Measurements from ENCODE around the gene NUP62.
"Not testable (repeated sequence)": the region's sequence is repeated elsewhere in the genome, so short reads cannot be mapped to it uniquely, and the experiment has no call there.

Gene NUP62

GRCh38 chr19:49929121-49929610, at the start of gene NUP62, which contains the start of gene ATF5:
Gene NUP62 (minus strand): TSS chr19:49929504. CDS start chr19:49909807, 19,697 bp downstream.
Gene ATF5 (plus strand): TSS chr19:49929205. CDS start chr19:49930851, 1,646 bp downstream.
- ATAC-seq (peak; percentile 48), DNase-seq (peak; percentile 96)
- Mint-ChIP-seq H3K27ac (peak within 1 kb of the TSS; percentile 99), H3K9me3 (peaks cover 4% of the 10 kb centered on the region), H3K4me3 (peak within 1 kb of the TSS; percentile 99), H3K36me3 (ENCODE audit: low read depth) (peaks cover 65% of the 10 kb centered on the region), H3K27me3 (peaks cover 10% of the 10 kb centered on the region), H3K4me1 (peaks cover 78% of the 10 kb centered on the region)

GRCh38 chr19:49978324-49978723, 49.0 kb upstream of the NUP62 start:
- H3K27ac Mint-ChIP-seq = no peak overlapping the region

GRCh38 chr19:49977881-49978280, 48.6 kb upstream of the NUP62 start:
- Mint-ChIP-seq H3K4me3 (no peak overlapping the region), H3K4me1 (no peaks in the 10 kb centered on the region), H3K27ac (no peak overlapping the region), H3K27me3 (no peaks in the 10 kb centered on the region), H3K9me3 (no peaks in the 10 kb centered on the region), H3K36me3 (ENCODE audit: low read depth) (no peaks in the 10 kb centered on the region)
- ATAC-seq = no peak
- DNase-seq = no peak

More at GRCh38 chr19:49978324-49978723, 49.0 kb upstream of the NUP62 start:
- no peak overlapping the region for H3K4me3 Mint-ChIP-seq
- H3K27me3 Mint-ChIP-seq = no peaks in the 10 kb centered on the region
- H3K4me1 Mint-ChIP-seq = no peaks in the 10 kb centered on the region
- H3K9me3 Mint-ChIP-seq = no peaks in the 10 kb centered on the region
- no peaks in the 10 kb centered on the region for H3K36me3 Mint-ChIP-seq (ENCODE audit: low read depth)
- no peak for DNase-seq
- ATAC-seq = no peak

- H3K4me1 Mint-ChIP-seq = no peaks in the 10 kb centered on the region
- no peaks in the 10 kb centered on the region for H3K36me3 Mint-ChIP-seq (ENCODE audit: low read depth)
- no peaks in the 10 kb centered on the region for H3K9me3 Mint-ChIP-seq
- H3K27me3 Mint-ChIP-seq = no peaks in the 10 kb centered on the region
- DNase-seq (no peak), ATAC-seq (no peak)
- H3K27ac Mint-ChIP-seq = no peak overlapping the region
- H3K4me3 Mint-ChIP-seq = no peak overlapping the region
These were observed 47.8 kb upstream of the NUP62 start for GRCh38 chr19:49977076-49977475.

- H3K36me3 Mint-ChIP-seq (ENCODE audit: low read depth) = no peaks in the 10 kb centered on the region
- no peak for ATAC-seq
- no peak overlapping the region for H3K27ac Mint-ChIP-seq
- H3K4me3 Mint-ChIP-seq = no peak overlapping the region
- H3K9me3 Mint-ChIP-seq = no peaks in the 10 kb centered on the region
- no peaks in the 10 kb centered on the region for H3K27me3 Mint-ChIP-seq
- DNase-seq = no peak
- H3K4me1 Mint-ChIP-seq = no peaks in the 10 kb centered on the region
These were observed 47.2 kb upstream of the NUP62 start for GRCh38 chr19:49976496-49976895.

GRCh38 chr19:49975051-49975450, 45.7 kb upstream of the NUP62 start:
- Mint-ChIP-seq H3K4me3 (no peak overlapping the region), H3K4me1 (no peaks in the 10 kb centered on the region), H3K27me3 (no peaks in the 10 kb centered on the region), H3K36me3 (ENCODE audit: low read depth) (no peaks in the 10 kb centered on the region), H3K27ac (no peak overlapping the region), H3K9me3 (no peaks in the 10 kb centered on the region)
- DNase-seq (no peak), ATAC-seq (no peak)

GRCh38 chr19:49973987-49974386, 44.7 kb upstream of the NUP62 start:
- H3K9me3 Mint-ChIP-seq = no peaks in the 10 kb centered on the region
- H3K4me1 Mint-ChIP-seq = no peaks in the 10 kb centered on the region
- no peak overlapping the region for H3K4me3 Mint-ChIP-seq
- no peak overlapping the region for H3K27ac Mint-ChIP-seq
- peaks cover 3% of the 10 kb centered on the region for H3K27me3 Mint-ChIP-seq
- no peaks in the 10 kb centered on the region for H3K36me3 Mint-ChIP-seq (ENCODE audit: low read depth)
- DNase-seq (no peak), ATAC-seq (no peak)

GRCh38 chr19:49972841-49973240, 43.5 kb upstream of the NUP62 start:
- peaks cover 8% of the 10 kb centered on the region for H3K27me3 Mint-ChIP-seq
- no peak overlapping the region for H3K27ac Mint-ChIP-seq
- no peak overlapping the region for H3K4me3 Mint-ChIP-seq
- no peaks in the 10 kb centered on the region for H3K36me3 Mint-ChIP-seq (ENCODE audit: low read depth)
- DNase-seq (no peak), ATAC-seq (no peak)
- H3K4me1 Mint-ChIP-seq = no peaks in the 10 kb centered on the region
- no peaks in the 10 kb centered on the region for H3K9me3 Mint-ChIP-seq

- ATAC-seq = no peak
- no peaks in the 10 kb centered on the region for H3K9me3 Mint-ChIP-seq
- H3K36me3 Mint-ChIP-seq (ENCODE audit: low read depth) = no peaks in the 10 kb centered on the region
These were observed 42.7 kb upstream of the NUP62 start for GRCh38 chr19:49971991-49972411.

GRCh38 chr19:49969355-49969754, 40.1 kb upstream of the NUP62 start:
- H3K4me1 Mint-ChIP-seq; H3K36me3 Mint-ChIP-seq (ENCODE audit: low read depth); ATAC-seq; H3K27me3 Mint-ChIP-seq; H3K9me3 Mint-ChIP-seq; DNase-seq; H3K4me3 Mint-ChIP-seq; H3K27ac Mint-ChIP-seq: not testable (repeated sequence)

More at GRCh38 chr19:49971991-49972411, 42.7 kb upstream of the NUP62 start:
- Mint-ChIP-seq H3K4me3 (no peak overlapping the region), H3K27me3 (peaks cover 8% of the 10 kb centered on the region), H3K4me1 (no peaks in the 10 kb centered on the region), H3K27ac (no peak overlapping the region)
- no peak for DNase-seq

GRCh38 chr19:49968279-49968922, 39.1 kb upstream of the NUP62 start:
- ATAC-seq = no peak
- Mint-ChIP-seq H3K36me3 (ENCODE audit: low read depth) (no peaks in the 10 kb centered on the region), H3K27ac (no peak overlapping the region), H3K9me3 (peaks cover 2% of the 10 kb centered on the region), H3K4me3 (no peak overlapping the region), H3K27me3 (peaks cover 10% of the 10 kb centered on the region), H3K4me1 (no peaks in the 10 kb centered on the region)
- no peak for DNase-seq

- H3K9me3 Mint-ChIP-seq; H3K4me3 Mint-ChIP-seq; H3K4me1 Mint-ChIP-seq; ATAC-seq; DNase-seq; H3K27me3 Mint-ChIP-seq; H3K36me3 Mint-ChIP-seq (ENCODE audit: low read depth); H3K27ac Mint-ChIP-seq: not testable (repeated sequence)
These were observed 31.7 kb upstream of the NUP62 start, which contains the start of gene SIGLEC11 for GRCh38 chr19:49960980-49961379. Gene SIGLEC11 (minus strand): TSS chr19:49961172. CDS start chr19:49961081, 91 bp downstream.

- not testable (repeated sequence) for H3K9me3 Mint-ChIP-seq; H3K27me3 Mint-ChIP-seq; DNase-seq; H3K4me3 Mint-ChIP-seq; ATAC-seq; H3K4me1 Mint-ChIP-seq; H3K36me3 Mint-ChIP-seq (ENCODE audit: low read depth); H3K27ac Mint-ChIP-seq
These were observed 30.6 kb upstream of the NUP62 start for GRCh38 chr19:49959892-49960291.

- not testable (repeated sequence) for H3K36me3 Mint-ChIP-seq (ENCODE audit: low read depth); H3K27me3 Mint-ChIP-seq; DNase-seq; H3K27ac Mint-ChIP-seq; H3K4me3 Mint-ChIP-seq; H3K9me3 Mint-ChIP-seq; ATAC-seq; H3K4me1 Mint-ChIP-seq
These were observed 29.3 kb upstream of the NUP62 start for GRCh38 chr19:49958596-49958995.

- H3K9me3 Mint-ChIP-seq; ATAC-seq; H3K4me1 Mint-ChIP-seq; H3K4me3 Mint-ChIP-seq; H3K36me3 Mint-ChIP-seq (ENCODE audit: low read depth); H3K27me3 Mint-ChIP-seq; H3K27ac Mint-ChIP-seq; DNase-seq: not testable (repeated sequence)
These were observed 28.8 kb upstream of the NUP62 start for GRCh38 chr19:49958144-49958543.

Measured in activated naive CD8-positive, alpha-beta T cell treated with anti-CD3 and anti-CD28 coated beads, Interleukin-2, amount 50 U/mL, for 24 hours (primary cell).